B cell (primary cell): ENCODE results near the gene RSBN1. TPM values are rescaled to one million over a fixed set of nuclear protein-coding genes. Genes with fewer than 3 reads are reported as not detected.

Experiments used
- ATAC-seq: fragments of 200-7000 bp; cut with Tn5 transposase; one replicate; pipeline ENCODE4 v1.10.0; 2021; ENCODE audit warnings: low read depth, mild to moderate bottlenecking, moderate number of reproducible peaks, moderate library complexity
- CTCF ChIA-PET: fragments of 350-600 bp; sonication (Branson Sonifier 250); formaldehyde crosslinking; loops from one replicate; lab custom pipeline; 2021; ENCODE audit warnings: antibody characterized with exemption, inconsistent platforms; lab: Charles Lee
- POLR2A ChIA-PET: fragments of 350-600 bp; sonication (Branson Sonifier 250); formaldehyde crosslinking; loops from one replicate; lab custom pipeline; 2021; ENCODE audit warnings: antibody characterized with exemption; lab: Charles Lee
- DNase-seq: peaks from one replicate; pipeline ENCODE4 v3.0.0; 2013
- H2AFZ ChIP-seq: 2 replicates; pipeline ENCODE4 v1.6.1; 2012; ENCODE audit warnings: mild to moderate bottlenecking, low read depth, low read length; ENCODE audit not compliant: insufficient read depth, poor library complexity, severe bottlenecking
- H3K27ac ChIP-seq, 2 donors: 1 replicate in 1 of 2; 2 replicates in 1 of 2; pipeline ENCODE4 v1.5.1; 2012 to 2013; ENCODE audit warnings: low read length in 2 of 2, mild to moderate bottlenecking in 2 of 2, moderate library complexity in 1 of 2
- H3K27me3 ChIP-seq, 4 experiments: fragments of 200-600 bp in 1 of 4; sonication (generic) in 1 of 4; replicated peaks in 1 of 4; 1 replicate in 2 of 4; 2 replicates in 2 of 4; pipeline versions ENCODE4 v1.6.1 to v1.7.0; 2013 to 2016; ENCODE audit warnings: low read length in 3 of 4, mild to moderate bottlenecking in 2 of 4, mixed read lengths in 1 of 4, moderate library complexity in 1 of 4; ENCODE audit not compliant: insufficient read depth in 4 of 4, control insufficient read depth in 3 of 4; ENCODE audit errors: control extremely low read depth in 1 of 4
- H3K36me3 ChIP-seq, 2 experiments: replicated peaks in 1 of 2; 1 replicate in 1 of 2; 2 replicates in 1 of 2; pipeline versions ENCODE4 v1.6.1 to v1.7.1; 2013; ENCODE audit warnings: low read length in 1 of 2; ENCODE audit not compliant: insufficient read depth in 2 of 2, control insufficient read depth in 1 of 2; ENCODE audit errors: control extremely low read depth in 1 of 2, extremely low read depth in 1 of 2
- H3K4me1 ChIP-seq, 2 donors: fragments of 200-600 bp in 1 of 2; sonication (generic) in 1 of 2; 1 replicate in 1 of 2; 2 replicates in 1 of 2; pipeline versions ENCODE4 v1.5.1 to v1.6.1; 2013 to 2017; ENCODE audit warnings: low read length in 2 of 2; ENCODE audit not compliant: control insufficient read depth in 2 of 2, insufficient read depth in 2 of 2
- H3K4me2 ChIP-seq: replicated peaks from 2 replicates; pipeline ENCODE3; 2012; ENCODE audit warnings: mild to moderate bottlenecking, low read depth, low read length; ENCODE audit not compliant: poor library complexity, severe bottlenecking
- H3K4me3 ChIP-seq, 5 experiments: fragments of 200-600 bp in 1 of 5; sonication (generic) in 1 of 5; 1 replicate in 3 of 5; 2 replicates in 2 of 5; pipeline versions ENCODE4 v1.5.1 to v1.7.0; 2011 to 2016; ENCODE audit warnings: low read length in 4 of 5, mild to moderate bottlenecking in 4 of 5, low read depth in 2 of 5, control low read depth in 1 of 5, moderate library complexity in 1 of 5; ENCODE audit not compliant: insufficient read depth in 1 of 5; ENCODE audit errors: control extremely low read depth in 1 of 5, extremely low read depth in 1 of 5
- H3K79me2 ChIP-seq: fragments of 200-600 bp; sonication (generic); one replicate; pipeline ENCODE4 v1.6.0; 2016; ENCODE audit warnings: low read length; ENCODE audit not compliant: control insufficient read depth, insufficient read depth
- H3K9ac ChIP-seq: fragments of 200-600 bp; sonication (generic); 2 replicates; pipeline ENCODE4 v1.6.1; 2017; ENCODE audit warnings: mild to moderate bottlenecking, low read length, moderate library complexity
- H3K9me3 ChIP-seq, 3 donors: one replicate each; pipeline versions ENCODE4 v1.6.1 to v1.7.1; 2013; ENCODE audit warnings: low read length in 2 of 3; ENCODE audit not compliant: control insufficient read depth in 2 of 3, insufficient read depth in 1 of 3; ENCODE audit errors: control extremely low read depth in 1 of 3
- H4K20me1 ChIP-seq: 2 replicates; pipeline ENCODE4 v1.6.0; 2012; ENCODE audit warnings: mild to moderate bottlenecking, low read length; ENCODE audit not compliant: insufficient read depth, control insufficient read depth, poor library complexity, severe bottlenecking
- H3K27ac Mint-ChIP-seq: one replicate; pipeline ENCODE4 v1.8.0; 2021; ENCODE audit warnings: mixed read lengths
- H3K27me3 Mint-ChIP-seq: one replicate; pipeline ENCODE4 v1.8.0; 2021; ENCODE audit warnings: mixed read lengths
- H3K4me1 Mint-ChIP-seq: one replicate; pipeline ENCODE4 v1.8.0; 2021; ENCODE audit warnings: mixed read lengths
- H3K4me3 Mint-ChIP-seq: one replicate; pipeline ENCODE4 v1.8.0; 2021; ENCODE audit warnings: mixed read lengths
- H3K9me3 Mint-ChIP-seq: one replicate; pipeline ENCODE4 v1.8.0; 2022; ENCODE audit warnings: mixed read lengths; ENCODE audit not compliant: insufficient read depth
- CTCF ChIP-seq: fragments of 200-600 bp; IDR thresholded peaks from one replicate; pipeline ENCODE4 v1.8.0; 2022; ENCODE audit warnings: antibody characterized with exemption, mild to moderate bottlenecking
- EZH2 ChIP-seq: IDR thresholded peaks from 2 replicates; pipeline ENCODE4 v1.6.1; 2012; ENCODE audit warnings: borderline replicate concordance, low read depth, mild to moderate bottlenecking, moderate library complexity, low read length; ENCODE audit not compliant: insufficient read depth, poor library complexity, severe bottlenecking
- WGBS: methylation state at CpG from one replicate; pipeline ENCODE4 v1.1.5; 2013; ENCODE audit warnings: missing lambda C conversion rate; ENCODE audit not compliant: insufficient coverage; 5-methylcytosine and 5-hydroxymethylcytosine counted together
- intact Hi-C: fragments of 100-400 bp; cut with micrococcal nuclease; formaldehyde crosslinking; loops from one replicate; pipeline ENCODE4 v1.10.0; 2022
- polyA plus RNA-seq: library from polyadenylated mRNA; depleted of rRNA; stranded (reverse); fragments of >200 nt; gene quantifications from 2 replicates; pipeline ENCODE4 v1.2.3, GENCODE V29; 2012
- total RNA-seq, 2 donors: library from RNA; stranded (reverse); fragments of 120-200 nt in 1 of 2; gene quantifications; 1 replicate in 1 of 2; 2 replicates in 1 of 2; pipeline versions ENCODE4 v1.2.3 to v1.2.4, GENCODE V29; 2013 to 2022

RSBN1 gene
- total and polyA plus RNA-seq, 2 donors (not counting 1 experiment from before 2014, with no cell fraction given), result 20.6 to 40.2 TPM

- peaks cover 3 to 5% of the 10 kb centered on the region in 2 experiments for H3K36me3 ChIP-seq
- H3K27me3 Mint-ChIP-seq, result no peaks in the 10 kb centered on the region
- no peak overlapping the region for H3K4me3 Mint-ChIP-seq
- no peak for DNase-seq
- WGBS, result no CpG with 5 or more reads among the region's 4 CpGs
- ATAC-seq, result no peak
- no peaks in the 10 kb centered on the region for H3K9me3 ChIP-seq
- no peak for TF ChIP-seq EZH2
- H3K9ac ChIP-seq, result no peak overlapping the region
- H4K20me1 ChIP-seq, result peaks cover 17% of the 10 kb centered on the region
- no peak overlapping the region for H3K27ac ChIP-seq
- H3K27me3 ChIP-seq, result no peaks in the 10 kb centered on the region
- H3K27ac Mint-ChIP-seq, result no peak overlapping the region
- H3K4me1 ChIP-seq, result peaks cover 14 to 15% of the 10 kb centered on the region in 2 donors
- no peak overlapping the region for H3K4me2 ChIP-seq
- CTCF ChIA-PET, result interaction anchor here (1.5 kb wide), 1 partner anchor 10 kb away, joined by 3 read pairs; no protein-coding TSS in a partner anchor
- POLR2A ChIA-PET, result interaction anchor here (0.7 kb wide), 1 partner anchor 136 kb away, joined by 5 read pairs; no protein-coding TSS in a partner anchor
- no peak overlapping the region for H3K4me3 ChIP-seq
- no peaks in the 10 kb centered on the region for H3K9me3 Mint-ChIP-seq
- H3K79me2 ChIP-seq, result peaks cover 57% of the 10 kb centered on the region
- no peak overlapping the region for H2AFZ ChIP-seq
- H3K4me1 Mint-ChIP-seq, result no peaks in the 10 kb centered on the region
- intact Hi-C loops, result no loop called here
Measured at GRCh38 chr1:113777561-113777960, 34.7 kb downstream of the RSBN1 start.

- Histone ChIP-seq H3K4me3 (no peak overlapping the region), H3K9ac (no peak overlapping the region), H3K4me1 (no peaks in the 10 kb centered on the region), H3K79me2 (peaks cover 13% of the 10 kb centered on the region), H2AFZ (no peak overlapping the region), H3K36me3 (peaks cover 18 to 27% of the 10 kb centered on the region in 2 experiments), H3K27ac (no peak overlapping the region), H3K27me3 (no peaks in the 10 kb centered on the region), H3K9me3 (no peaks in the 10 kb centered on the region), H4K20me1 (no peaks in the 10 kb centered on the region), H3K4me2 (no peak overlapping the region)
- Mint-ChIP-seq H3K27me3 (no peaks in the 10 kb centered on the region), H3K4me3 (no peak overlapping the region), H3K4me1 (peaks cover 12% of the 10 kb centered on the region), H3K9me3 (no peaks in the 10 kb centered on the region), H3K27ac (no peak overlapping the region)
- POLR2A ChIA-PET, result no interaction called here
- WGBS, result no CpG with 5 or more reads among the region's 1 CpG
- TF ChIP-seq CTCF (no peak), EZH2 (no peak)
- intact Hi-C loops, result no loop called here
- CTCF ChIA-PET, result no interaction called here
- DNase-seq (no peak), ATAC-seq (no peak)
Measured at GRCh38 chr1:113770031-113770430, 42.2 kb downstream of the RSBN1 start.
